ENCODE measurements around the gene TRH. TPM values are rescaled to one million over a fixed set of nuclear protein-coding genes. Genes with fewer than 3 reads are reported as not detected.

The TRH gene
- total RNA-seq, 1 experiment from 2014 or later, result 0.22 TPM

DNA sequence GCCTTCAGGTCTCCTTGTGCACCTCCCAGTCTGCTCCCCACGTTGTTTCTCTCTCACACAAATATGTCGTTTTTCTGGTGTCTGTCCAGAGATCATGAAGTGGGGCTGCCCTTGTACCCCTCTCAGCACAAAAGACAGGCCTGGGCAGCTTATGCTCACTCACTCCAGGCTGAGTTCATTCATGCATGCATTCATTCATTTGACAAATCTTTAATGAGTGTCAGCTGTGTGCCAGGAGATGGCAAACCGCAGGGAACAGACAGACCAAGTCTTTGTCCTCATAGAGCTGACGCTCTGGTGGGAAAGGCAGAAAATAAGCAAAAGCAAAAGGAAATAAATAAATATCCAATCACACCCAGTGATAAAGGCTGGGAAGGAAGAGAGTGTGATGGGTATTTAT lies 7.6 kb upstream of the TRH start:
- H3K27me3 Mint-ChIP-seq (ENCODE audit: low read depth), result peaks cover 86% of the 10 kb centered on the region
- H3K9me3 Mint-ChIP-seq, result no peaks in the 10 kb centered on the region
- H3K27ac Mint-ChIP-seq, result no peak overlapping the region
- H3K4me1 Mint-ChIP-seq, result peaks cover 13% of the 10 kb centered on the region
- DNase-seq (ENCODE audit: low spot score) (no peak), ATAC-seq (no peak)
- POLR2A ChIA-PET, result no interaction called here
- no peak overlapping the region for H3K4me3 Mint-ChIP-seq
- no peak for TF ChIP-seq EMX1 (CRISPR knock-in tag; IDR thresholded peaks at IDR 0.05)
- TF ChIP-seq, protein P1, sequence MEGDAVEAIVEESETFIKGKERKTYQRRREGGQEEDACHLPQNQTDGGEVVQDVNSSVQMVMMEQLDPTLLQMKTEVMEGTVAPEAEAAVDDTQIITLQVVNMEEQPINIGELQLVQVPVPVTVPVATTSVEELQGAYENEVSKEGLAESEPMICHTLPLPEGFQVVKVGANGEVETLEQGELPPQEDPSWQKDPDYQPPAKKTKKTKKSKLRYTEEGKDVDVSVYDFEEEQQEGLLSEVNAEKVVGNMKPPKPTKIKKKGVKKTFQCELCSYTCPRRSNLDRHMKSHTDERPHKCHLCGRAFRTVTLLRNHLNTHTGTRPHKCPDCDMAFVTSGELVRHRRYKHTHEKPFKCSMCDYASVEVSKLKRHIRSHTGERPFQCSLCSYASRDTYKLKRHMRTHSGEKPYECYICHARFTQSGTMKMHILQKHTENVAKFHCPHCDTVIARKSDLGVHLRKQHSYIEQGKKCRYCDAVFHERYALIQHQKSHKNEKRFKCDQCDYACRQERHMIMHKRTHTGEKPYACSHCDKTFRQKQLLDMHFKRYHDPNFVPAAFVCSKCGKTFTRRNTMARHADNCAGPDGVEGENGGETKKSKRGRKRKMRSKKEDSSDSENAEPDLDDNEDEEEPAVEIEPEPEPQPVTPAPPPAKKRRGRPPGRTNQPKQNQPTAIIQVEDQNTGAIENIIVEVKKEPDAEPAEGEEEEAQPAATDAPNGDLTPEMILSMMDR (IDR thresholded peaks at IDR 0.05), result no peak
- TF ChIP-seq, protein P2, sequence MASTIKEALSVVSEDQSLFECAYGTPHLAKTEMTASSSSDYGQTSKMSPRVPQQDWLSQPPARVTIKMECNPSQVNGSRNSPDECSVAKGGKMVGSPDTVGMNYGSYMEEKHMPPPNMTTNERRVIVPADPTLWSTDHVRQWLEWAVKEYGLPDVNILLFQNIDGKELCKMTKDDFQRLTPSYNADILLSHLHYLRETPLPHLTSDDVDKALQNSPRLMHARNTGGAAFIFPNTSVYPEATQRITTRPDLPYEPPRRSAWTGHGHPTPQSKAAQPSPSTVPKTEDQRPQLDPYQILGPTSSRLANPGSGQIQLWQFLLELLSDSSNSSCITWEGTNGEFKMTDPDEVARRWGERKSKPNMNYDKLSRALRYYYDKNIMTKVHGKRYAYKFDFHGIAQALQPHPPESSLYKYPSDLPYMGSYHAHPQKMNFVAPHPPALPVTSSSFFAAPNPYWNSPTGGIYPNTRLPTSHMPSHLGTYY (CRISPR knock-in tag; IDR thresholded peaks at IDR 0.05), result no peak
- no peak for TF ChIP-seq CREM (CRISPR knock-in tag; IDR thresholded peaks at IDR 0.05)
- TF ChIP-seq FOXP1 (CRISPR knock-in tag; IDR thresholded peaks at IDR 0.05; ENCODE audit: borderline replicate concordance), result no peak
- TF ChIP-seq, protein P3, sequence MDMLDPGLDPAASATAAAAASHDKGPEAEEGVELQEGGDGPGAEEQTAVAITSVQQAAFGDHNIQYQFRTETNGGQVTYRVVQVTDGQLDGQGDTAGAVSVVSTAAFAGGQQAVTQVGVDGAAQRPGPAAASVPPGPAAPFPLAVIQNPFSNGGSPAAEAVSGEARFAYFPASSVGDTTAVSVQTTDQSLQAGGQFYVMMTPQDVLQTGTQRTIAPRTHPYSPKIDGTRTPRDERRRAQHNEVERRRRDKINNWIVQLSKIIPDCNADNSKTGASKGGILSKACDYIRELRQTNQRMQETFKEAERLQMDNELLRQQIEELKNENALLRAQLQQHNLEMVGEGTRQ (CRISPR knock-in tag; IDR thresholded peaks at IDR 0.05), result no peak
- no peak for TF ChIP-seq TEAD4 (CRISPR knock-in tag; IDR thresholded peaks at IDR 0.05)
- TF ChIP-seq ZNF416 (CRISPR knock-in tag; IDR thresholded peaks at IDR 0.05), result no peak
- no peak for TF ChIP-seq PRRX2 (CRISPR knock-in tag; IDR thresholded peaks at IDR 0.05)
- no peak for TF ChIP-seq HMGA2 (CRISPR knock-in tag; IDR thresholded peaks at IDR 0.05)
- no peak for TF ChIP-seq OVOL2 (CRISPR knock-in tag; IDR thresholded peaks at IDR 0.05; ENCODE audit: borderline replicate concordance)
- no peak for TF ChIP-seq ZNF232 (CRISPR knock-in tag; IDR thresholded peaks at IDR 0.05)
- TF ChIP-seq ATF1 (CRISPR knock-in tag; IDR thresholded peaks at IDR 0.05), result no peak
- TF ChIP-seq, protein P4, sequence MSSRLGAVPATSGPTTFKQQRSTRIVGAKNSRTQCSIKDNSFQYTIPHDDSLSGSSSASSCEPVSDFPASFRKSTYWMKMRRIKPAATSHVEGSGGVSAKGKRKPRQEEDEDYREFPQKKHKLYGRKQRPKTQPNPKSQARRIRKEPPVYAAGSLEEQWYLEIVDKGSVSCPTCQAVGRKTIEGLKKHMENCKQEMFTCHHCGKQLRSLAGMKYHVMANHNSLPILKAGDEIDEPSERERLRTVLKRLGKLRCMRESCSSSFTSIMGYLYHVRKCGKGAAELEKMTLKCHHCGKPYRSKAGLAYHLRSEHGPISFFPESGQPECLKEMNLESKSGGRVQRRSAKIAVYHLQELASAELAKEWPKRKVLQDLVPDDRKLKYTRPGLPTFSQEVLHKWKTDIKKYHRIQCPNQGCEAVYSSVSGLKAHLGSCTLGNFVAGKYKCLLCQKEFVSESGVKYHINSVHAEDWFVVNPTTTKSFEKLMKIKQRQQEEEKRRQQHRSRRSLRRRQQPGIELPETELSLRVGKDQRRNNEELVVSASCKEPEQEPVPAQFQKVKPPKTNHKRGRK (CRISPR knock-in tag; IDR thresholded peaks at IDR 0.05; ENCODE audit: borderline replicate concordance), result no peak
- TF ChIP-seq RELA (CRISPR knock-in tag; IDR thresholded peaks at IDR 0.05; ENCODE audit: borderline replicate concordance), result no peak
- CTCF ChIA-PET, result interaction anchor here (0.5 to 1.3 kb wide), 2 partner anchors 18 to 25 kb away, joined by 3 to 5 read pairs; no protein-coding TSS in a partner anchor
- H3K36me3 Mint-ChIP-seq, result no peaks in the 10 kb centered on the region

DNA sequence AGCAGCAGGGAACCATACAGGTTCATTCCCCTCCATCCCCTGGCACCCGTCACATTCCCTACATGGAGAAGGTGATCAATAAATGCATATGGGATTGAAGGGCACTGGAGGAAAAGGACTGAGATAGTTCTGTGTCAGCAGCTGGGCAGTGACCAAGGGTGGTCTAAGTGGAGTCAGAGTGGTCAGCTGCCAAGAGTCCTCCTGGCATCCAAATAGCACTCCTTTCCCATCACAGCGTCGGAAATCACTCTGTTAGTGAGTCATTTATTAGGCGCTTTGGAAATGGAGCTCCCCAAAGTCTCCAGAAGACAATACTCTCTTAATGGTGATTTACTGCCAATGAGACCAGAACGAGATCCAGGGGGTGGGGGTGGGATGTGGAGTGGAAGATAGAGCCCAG lies 6.8 kb upstream of the TRH start:
- Mint-ChIP-seq H3K27me3 (ENCODE audit: low read depth) (peaks cover 95% of the 10 kb centered on the region), H3K4me3 (no peak overlapping the region), H3K36me3 (no peaks in the 10 kb centered on the region), H3K4me1 (peaks cover 15% of the 10 kb centered on the region), H3K9me3 (no peaks in the 10 kb centered on the region), H3K27ac (no peak overlapping the region)
- DNase-seq (ENCODE audit: low spot score) (no peak), ATAC-seq (no peak)
- ChIA-PET CTCF (interaction anchor here (1.3 kb wide), 1 partner anchor 35 kb away, joined by 4 read pairs; no protein-coding TSS in a partner anchor), POLR2A (no interaction called here)
- TF ChIP-seq, protein P5, sequence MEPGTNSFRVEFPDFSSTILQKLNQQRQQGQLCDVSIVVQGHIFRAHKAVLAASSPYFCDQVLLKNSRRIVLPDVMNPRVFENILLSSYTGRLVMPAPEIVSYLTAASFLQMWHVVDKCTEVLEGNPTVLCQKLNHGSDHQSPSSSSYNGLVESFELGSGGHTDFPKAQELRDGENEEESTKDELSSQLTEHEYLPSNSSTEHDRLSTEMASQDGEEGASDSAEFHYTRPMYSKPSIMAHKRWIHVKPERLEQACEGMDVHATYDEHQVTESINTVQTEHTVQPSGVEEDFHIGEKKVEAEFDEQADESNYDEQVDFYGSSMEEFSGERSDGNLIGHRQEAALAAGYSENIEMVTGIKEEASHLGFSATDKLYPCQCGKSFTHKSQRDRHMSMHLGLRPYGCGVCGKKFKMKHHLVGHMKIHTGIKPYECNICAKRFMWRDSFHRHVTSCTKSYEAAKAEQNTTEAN (CRISPR knock-in tag; IDR thresholded peaks at IDR 0.05), result no peak
- TF ChIP-seq HMGA2 (CRISPR knock-in tag; IDR thresholded peaks at IDR 0.05) (no peak), TEAD1 (CRISPR knock-in tag; IDR thresholded peaks at IDR 0.05) (no peak), ZNF121 (CRISPR knock-in tag; IDR thresholded peaks at IDR 0.05) (no peak), GABPB1 (CRISPR knock-in tag; IDR thresholded peaks at IDR 0.05) (no peak), NR1H2 (CRISPR knock-in tag; IDR thresholded peaks at IDR 0.05) (no peak), IRF2 (CRISPR knock-in tag; IDR thresholded peaks at IDR 0.05; ENCODE audit: borderline replicate concordance, low read depth) (no peak), ZBTB21 (CRISPR knock-in tag; IDR thresholded peaks at IDR 0.05; ENCODE audit: borderline replicate concordance) (no peak), ATF1 (CRISPR knock-in tag; IDR thresholded peaks at IDR 0.05) (no peak), PRRX2 (CRISPR knock-in tag; IDR thresholded peaks at IDR 0.05) (no peak), SMAD4 (CRISPR knock-in tag; IDR thresholded peaks at IDR 0.05) (no peak), FOXK1 (CRISPR knock-in tag; IDR thresholded peaks at IDR 0.05) (no peak), ZNF263 (CRISPR knock-in tag; IDR thresholded peaks at IDR 0.05; ENCODE audit: low read depth) (no peak)
- TF ChIP-seq, protein P6, sequence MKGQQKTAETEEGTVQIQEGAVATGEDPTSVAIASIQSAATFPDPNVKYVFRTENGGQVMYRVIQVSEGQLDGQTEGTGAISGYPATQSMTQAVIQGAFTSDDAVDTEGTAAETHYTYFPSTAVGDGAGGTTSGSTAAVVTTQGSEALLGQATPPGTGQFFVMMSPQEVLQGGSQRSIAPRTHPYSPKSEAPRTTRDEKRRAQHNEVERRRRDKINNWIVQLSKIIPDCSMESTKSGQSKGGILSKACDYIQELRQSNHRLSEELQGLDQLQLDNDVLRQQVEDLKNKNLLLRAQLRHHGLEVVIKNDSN (CRISPR knock-in tag; IDR thresholded peaks at IDR 0.05), result no peak
- TF ChIP-seq, protein P7, sequence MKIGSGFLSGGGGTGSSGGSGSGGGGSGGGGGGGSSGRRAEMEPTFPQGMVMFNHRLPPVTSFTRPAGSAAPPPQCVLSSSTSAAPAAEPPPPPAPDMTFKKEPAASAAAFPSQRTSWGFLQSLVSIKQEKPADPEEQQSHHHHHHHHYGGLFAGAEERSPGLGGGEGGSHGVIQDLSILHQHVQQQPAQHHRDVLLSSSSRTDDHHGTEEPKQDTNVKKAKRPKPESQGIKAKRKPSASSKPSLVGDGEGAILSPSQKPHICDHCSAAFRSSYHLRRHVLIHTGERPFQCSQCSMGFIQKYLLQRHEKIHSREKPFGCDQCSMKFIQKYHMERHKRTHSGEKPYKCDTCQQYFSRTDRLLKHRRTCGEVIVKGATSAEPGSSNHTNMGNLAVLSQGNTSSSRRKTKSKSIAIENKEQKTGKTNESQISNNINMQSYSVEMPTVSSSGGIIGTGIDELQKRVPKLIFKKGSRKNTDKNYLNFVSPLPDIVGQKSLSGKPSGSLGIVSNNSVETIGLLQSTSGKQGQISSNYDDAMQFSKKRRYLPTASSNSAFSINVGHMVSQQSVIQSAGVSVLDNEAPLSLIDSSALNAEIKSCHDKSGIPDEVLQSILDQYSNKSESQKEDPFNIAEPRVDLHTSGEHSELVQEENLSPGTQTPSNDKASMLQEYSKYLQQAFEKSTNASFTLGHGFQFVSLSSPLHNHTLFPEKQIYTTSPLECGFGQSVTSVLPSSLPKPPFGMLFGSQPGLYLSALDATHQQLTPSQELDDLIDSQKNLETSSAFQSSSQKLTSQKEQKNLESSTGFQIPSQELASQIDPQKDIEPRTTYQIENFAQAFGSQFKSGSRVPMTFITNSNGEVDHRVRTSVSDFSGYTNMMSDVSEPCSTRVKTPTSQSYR (CRISPR knock-in tag; IDR thresholded peaks at IDR 0.05), result no peak
